GDM1 (cell line): Measurements from ENCODE around the gene THAP8.

Experiments
- DNase-seq: peaks from one replicate; lab custom pipeline; 2025; lab: John Stamatoyannopoulos, UW

The THAP8 gene

DNA sequence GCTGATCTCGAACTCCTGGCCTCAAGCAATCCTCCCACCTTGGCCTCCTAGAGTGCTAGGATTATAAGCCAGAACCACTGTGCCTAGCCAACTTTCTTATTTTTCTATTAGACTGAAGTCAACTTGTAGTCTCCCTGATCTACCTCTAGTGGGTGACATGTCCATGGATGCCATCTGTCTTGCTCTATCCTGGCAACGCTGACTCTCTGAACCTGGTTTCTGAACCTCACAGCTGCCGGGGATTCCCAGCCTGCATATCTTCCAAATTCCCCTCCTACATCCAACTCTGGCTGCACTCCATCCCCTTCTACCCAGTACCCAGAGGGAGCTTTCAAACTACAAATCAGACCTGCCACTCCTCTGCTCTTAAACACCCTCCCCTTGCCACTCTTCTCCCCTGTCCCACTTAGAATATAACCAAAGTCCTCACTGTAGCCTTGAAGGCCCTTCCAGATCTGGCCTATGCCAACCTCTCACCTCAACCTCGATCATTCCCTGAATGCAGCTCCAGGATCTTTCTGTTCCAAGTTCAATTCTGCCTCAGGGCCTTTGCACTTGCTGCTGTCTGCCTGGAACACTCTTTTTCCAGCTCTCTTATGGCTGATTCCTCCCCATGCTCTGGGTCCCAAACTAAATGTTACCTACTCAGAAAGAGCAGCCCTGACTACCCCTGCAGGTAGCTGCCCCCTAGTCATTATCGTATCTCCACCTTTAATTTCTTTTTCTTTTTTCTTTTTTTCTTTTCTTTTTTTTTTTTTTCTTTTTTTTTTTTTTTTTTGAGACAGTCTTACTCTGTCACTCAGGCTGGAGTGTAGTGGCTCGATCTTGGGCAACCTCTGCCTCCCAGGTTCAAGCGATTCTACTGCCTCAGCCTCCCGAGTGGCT lies 23.6 kb downstream of the THAP8 start:
- no peak for DNase-seq

DNA sequence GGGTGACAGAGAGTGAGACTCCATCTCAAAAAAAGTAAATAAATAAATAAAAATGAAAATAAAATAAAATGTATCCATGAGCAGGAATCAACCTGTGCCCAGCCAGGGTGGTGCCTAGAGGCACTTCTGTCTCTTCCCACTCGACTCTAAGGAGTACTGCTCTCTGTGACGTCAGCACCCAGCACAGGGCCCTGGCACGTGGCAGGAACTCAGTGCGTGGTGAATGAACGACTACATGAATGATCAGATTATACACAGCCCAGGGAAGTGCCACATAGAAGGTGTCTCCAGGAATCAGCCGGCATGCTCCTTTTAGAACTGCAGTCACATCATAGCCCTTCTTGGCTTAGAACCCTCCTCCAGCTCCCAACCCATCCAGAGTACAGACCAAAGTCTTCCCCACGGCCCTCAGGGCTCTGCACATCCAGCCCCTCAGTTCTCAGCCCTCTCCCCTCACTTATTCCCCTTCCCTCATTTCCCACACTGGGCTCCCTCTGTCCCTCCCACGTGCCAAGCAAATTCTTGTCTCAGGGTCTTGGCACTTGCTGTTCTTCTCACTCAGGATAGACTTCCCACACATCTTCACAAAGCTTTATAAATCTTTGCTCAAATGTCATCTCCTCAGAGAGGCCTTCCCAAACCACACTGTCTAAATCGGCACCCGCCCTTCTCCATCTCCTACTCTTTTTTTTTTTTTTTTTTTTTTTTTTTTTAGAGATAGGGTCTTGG lies 25.6 kb downstream of the THAP8 start:
- DNase-seq: no peak

DNA sequence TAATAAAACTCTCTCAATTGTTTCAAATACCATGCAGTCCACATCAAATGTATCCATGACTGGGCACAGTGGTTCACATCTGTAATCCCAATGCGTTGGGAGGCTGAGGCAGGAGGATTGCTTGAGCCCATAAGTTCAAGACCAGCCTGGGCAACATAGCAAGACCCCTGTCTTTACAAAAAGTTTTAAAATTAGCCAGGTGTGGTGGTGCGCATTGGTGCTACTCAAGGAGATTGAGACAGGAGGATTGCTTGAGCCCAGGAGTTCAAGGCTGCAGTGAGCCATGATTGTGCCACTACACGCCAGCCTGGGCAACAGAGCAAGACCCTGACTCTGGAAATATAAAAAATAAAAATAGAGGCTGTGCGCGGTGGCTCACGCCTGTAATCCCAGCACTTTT lies 26.4 kb downstream of the THAP8 start:
- no peak for DNase-seq

DNA sequence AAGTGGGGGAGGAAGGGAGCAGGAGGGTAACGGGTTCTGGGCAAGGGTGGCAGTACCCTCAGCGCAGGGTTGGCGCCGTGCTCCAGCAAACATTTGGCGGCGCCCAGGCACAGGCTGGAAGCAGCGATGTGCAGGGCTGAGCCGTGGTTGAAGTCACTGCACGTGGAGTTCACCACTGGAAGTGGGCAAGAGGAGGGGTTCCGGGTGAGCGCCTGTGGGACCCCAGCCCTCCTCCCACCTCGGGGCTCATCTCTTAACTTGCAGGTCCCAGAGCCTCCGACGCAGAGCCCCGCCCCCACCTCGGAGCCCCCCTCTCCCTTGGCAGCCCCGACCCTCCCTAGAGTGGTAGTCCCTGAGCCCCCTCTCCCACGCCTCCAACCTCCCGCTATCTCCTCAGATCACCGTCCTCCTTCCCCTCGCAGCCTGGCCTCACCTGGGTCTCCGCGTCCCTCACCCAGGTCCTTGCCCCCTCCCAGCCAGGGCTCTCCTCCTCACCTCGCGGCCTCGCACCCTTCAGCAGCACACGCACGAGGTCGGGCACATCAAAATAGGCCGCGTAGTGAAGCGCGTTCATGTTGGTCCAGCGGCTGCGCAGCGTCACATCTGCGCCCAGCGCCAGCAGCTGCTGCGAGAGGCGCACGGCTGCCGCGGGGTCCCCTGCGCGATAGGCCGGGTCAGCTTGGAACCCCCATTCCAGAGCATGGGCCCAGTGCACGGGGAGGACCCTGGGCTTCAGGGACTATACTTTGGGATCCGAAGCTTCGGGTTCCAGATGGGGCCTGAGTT lies 27.8 kb downstream of the THAP8 start:
- no peak for DNase-seq

DNA sequence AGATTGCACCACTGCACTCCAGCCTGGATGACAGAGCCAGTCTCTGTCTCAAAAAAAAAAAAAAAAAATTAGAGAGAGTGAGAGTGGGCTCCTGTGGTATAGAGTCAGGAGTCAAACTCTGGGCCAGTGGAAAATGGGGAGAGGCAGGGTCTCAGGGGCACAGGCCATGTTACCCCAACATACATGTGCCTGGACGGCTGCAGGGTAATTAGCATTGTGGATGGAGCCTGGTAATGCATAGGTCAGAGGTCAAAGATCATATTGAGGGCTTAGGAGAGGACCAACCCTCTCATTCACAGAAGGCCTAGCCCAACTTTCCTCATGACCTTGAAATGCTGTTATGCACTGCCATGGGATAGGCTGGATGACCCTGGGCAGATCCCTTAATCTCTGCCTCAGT lies 28.5 kb downstream of the THAP8 start:
- DNase-seq: no peak

DNA sequence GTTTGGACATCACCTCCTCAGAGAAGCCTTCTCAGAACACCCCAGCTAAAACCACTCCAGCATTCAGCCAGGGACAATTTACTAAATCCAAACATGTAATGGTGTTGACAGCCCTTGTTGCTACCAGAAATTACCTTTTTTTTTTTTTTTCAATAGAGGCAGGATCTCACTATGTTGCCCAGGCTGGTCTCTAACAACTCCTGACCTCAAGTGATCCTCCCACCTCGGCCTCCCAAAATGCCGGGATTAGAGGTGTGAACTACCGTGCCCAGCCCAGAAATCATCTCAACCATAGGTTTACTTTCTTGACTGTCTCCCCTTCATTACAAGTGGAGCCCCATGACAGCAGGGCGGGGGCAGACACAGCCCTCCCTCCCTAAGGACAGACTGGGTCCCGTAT lies 30.7 kb downstream of the THAP8 start:
- DNase-seq: no peak

DNA sequence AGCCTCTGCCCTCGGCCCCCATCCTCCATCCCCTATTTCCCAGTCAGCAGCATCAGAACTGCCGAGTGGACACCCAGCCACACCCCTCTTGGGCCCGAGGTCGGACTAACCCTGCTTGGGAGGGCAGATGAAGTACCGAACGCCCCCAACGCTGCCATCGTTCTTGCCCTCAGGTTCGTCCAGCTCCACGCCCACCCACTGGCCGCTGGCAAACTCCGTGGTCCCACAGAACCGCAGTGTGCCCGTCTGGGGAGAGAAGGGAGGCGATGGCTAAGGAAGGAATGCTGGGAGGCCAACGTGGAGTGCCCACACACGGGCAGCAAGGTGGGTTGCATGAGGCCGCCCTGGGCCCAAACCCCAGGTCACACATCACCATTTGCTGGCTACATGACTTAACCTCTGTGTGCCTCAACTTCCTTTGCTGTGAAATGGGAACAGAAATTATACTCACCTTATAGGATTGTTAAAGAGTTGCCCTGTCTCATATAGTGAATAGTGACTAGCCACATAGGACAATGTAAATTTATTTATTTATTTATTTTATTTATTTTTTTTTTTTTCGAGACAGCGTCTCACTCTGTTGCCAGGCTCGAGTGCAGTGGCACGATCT lies 34.9 kb downstream of the THAP8 start:
- no peak for DNase-seq

DNA sequence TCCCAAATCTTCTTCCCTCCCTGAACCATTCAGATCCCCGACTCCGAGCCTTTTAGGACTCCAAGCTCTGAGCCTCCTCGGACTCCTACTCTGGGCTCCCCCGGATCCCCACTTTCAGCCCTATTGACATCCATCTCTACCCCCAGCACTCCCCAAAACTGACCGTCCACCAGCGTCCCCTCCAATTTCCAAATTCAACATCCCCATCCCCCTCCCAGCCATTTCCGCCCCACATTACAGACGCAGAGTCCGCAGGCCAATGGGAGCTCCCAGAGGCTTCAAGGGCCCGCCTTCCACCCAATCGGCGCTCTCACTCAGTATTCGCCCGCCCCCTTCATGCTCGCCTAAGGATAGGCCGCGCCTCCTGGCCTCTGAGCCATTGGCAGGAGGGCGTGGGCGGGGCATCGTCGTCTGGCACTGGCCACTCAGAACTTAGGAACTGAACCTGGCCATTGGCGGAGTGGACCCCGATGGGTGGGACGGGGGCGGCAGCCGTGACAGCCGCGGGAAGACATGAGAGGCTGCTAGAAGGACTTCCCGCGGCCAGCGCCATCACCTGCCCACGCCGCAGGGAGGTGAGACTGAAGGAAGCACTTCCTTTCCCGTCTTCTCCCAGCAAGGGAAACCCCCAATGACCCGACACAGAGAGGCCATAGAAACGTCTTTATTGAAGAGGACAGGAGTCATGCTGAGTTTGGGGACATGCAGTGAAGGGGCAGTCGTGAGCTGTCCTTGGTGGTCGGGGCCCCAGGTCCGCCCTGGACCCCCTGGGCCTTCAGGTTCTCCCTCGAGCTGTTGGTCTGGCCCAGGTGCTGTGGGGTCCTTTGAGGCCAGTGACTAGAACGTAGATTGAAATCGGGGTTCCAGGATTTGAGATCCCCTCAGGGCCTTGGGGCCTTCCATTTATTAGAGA lies 39.8 kb downstream of the THAP8 start, which contains the start of gene ALKBH6:
TSS of gene ALKBH6 (minus strand) at position 202 of the 913 bp plus-strand sequence. CDS start 816 bp downstream, outside the sequence.
- DNase-seq: peak; percentile 97

DNA sequence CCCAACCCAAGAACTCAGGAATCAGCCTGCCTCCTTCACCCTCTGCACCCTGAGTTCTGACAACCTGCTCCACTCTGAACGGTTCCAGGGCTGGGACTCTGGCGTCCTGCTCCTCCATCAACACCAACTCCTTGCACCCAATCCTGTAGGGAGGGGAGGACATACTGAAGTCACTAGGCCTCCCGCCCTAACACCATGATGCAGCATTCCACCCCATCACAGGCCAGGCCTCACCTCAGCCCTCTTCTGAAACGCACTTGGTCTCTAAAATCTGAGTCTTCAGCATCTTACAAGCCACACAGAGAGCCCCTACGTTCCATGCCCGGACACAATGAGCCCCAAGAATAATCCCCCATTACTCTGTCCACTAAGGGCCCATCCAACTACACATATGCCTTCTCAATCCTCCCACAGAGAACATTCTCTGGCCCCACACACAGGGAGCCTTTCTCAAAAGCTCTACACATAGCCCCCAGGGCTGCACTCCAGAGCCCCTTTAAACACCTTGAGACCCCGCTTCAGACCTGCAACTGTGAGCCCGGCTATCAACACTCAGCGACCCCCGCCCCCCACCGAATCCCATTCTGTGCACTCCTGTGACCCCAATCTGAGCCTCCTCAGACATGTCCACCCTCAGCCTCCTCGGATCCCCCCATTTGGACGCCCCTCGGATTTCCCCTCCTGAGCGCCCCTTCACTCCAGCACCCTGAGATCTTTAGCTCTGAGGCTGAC lies 40.6 kb downstream of the THAP8 start:
- no peak for DNase-seq

DNA sequence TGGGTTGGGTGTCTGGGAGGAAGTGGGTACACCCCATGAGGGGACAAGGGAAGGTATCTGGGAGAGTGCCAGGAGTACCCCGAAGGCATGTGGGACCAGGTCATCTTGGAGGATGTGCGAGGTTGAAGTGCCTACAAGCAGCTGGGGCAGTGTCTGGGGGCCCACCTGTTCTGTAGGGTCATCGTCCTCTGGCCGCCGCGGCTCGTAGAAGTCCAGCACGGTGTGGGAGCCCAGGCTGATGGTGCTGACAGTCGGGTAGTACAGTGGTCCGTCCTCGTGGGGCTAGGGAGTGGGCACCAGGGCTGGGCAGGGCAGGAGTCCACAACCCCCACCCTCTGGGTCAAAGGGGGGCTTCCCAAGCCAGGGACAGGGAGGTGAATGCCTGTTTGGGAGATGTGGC lies 43.7 kb downstream of the THAP8 start:
- no peak for DNase-seq

DNA sequence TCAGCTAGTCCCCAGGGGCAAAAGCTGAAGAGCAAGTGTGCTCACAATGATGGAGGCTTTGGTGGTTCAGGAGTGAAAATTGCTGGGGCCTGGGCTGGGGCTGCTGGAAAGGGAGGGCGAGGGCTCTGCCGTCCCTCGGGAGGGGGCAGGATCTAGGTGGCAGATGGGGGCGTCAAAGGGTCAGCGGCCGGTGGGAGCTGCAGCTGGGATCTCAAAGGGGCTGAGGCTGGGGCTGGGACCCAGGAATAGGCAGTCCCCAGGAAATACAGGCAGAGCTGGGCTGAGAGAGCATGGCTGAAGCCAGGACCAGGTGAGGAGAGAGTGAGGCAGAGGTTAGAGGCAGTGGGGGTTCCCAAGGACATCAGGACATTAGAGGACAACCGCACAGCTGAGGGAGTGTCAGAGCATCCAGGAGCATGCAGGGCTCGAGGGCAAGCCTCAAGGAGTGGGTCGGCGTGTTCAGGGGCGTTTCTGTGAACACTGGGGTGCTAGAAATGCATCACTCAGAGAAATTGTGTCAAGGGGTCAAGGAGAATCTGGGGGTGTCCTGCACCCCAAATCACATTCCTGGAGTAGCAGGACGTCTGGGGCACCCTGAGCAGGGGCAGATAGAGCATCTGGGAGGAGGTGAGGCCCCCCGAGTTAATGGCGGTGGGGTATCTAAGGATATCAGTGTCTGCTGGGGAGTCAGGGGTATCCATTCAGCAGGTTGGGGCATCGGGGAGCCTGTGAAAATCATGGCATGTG lies 44.3 kb downstream of the THAP8 start:
- no peak for DNase-seq

DNA sequence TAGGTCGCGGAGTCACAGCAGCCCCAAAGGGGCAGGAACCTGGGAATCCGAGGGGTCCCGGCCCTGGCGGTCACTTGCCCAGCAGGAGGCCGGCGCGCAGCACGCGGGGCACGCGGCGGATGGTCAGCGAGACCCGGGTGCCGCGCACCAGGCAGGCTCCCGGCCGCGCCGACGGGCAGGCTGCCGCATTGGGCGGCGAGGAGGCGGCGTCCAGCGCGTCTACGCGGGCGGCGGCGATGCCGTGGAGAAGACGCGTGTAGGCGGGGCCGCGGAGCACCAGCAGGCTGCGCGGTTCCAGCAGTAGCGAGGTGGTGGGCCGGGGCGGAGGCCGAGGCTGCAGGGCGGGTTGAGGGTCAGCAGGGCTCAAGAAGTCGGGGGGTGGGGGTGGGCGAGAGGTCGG lies 44.9 kb downstream of the THAP8 start:
- DNase-seq: no peak

DNA sequence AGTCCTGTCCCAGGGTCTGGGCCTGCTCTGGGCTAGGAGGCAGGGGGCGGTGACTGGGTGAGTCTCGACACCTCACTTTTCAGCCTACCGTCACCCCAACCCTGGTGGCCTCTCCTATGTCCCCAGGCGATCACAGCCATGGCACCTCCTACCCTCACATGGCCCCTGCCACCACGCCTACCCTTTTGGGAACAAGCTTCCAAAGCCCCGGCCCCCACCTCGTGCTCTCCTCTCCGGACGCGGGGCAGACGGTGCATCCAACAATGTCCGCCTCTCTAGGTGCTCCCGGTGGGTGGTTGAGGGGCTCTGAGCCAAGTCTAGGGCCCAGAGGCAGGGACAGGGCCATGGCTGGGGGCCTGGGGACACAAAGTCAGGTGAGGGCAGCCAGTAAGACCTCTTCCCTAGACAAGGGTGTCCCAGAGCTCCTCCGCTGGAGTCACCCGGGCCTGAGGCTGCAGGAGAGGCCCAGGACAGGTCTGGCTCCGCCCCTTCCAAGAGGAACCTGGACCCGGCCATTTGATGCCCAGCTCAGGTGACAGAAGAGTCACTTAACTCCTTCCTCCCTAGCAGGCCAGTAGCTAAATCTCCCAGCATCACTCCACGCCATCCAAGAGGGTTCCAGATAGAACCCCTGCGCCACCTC lies 45.6 kb downstream of the THAP8 start, which contains the start of gene SYNE4:
TSS of gene SYNE4 (minus strand) at position 478 of the 643 bp plus-strand sequence. CDS start at position 346, 132 bp downstream.
- no peak for DNase-seq

DNA sequence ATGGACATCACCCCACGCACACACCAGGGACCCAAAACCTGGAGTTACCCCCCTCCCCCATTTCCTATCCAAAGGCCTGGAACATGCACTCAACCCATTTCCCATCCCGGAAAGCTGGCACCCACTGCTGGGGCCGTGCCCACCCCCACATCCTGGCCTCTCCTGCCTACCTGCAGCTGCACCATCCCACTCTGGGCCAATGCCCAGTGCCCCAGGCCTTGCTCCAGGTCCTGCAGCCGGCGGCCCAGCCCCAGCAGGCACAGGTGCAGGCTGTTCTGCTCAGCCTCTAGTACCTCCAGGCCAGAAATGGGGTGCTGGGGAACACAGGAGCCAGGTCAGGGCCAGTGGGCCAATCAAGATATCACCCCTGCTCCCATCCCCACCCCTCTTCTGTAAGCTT lies 47.1 kb downstream of the THAP8 start:
- DNase-seq: no peak

DNA sequence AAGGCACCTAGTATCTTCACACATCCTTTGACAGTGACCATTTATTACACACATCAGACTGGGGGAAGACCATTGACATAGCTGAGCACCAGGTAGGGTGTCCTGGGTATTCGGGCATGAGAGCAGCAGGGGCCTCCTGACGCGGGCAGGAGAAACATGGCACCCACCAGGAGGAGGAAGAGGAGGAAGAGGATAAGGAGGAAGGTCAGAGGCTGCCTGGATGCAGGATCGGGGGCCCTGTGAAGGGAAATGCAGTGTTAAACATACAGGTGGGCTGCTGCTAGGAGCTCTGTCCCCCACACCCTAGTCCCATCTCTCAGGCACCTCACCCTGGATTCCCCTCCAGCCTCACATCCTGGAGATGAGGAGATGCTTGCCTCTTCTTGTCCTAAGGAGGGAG lies 50.8 kb downstream of the THAP8 start:
- DNase-seq: no peak

DNA sequence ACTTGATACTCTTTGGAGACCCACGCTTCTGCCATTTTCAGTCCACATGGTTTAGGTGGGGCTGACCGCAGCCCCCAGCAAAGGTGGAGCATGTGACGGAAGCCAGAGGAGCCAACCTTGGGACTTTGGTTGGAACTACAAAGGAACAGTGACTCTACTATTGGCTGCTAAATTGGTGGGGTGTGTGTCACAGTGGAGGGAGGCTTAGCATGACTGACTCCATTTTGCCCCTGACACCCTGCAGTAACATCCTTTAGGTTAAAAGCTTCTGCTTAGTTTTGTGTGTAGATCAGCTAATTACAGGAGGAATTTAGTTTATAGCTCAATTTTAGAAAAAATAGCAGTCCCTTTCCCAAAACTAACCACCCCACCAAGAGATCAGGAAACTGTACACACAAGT lies 52.5 kb downstream of the THAP8 start:
- no peak for DNase-seq

DNA sequence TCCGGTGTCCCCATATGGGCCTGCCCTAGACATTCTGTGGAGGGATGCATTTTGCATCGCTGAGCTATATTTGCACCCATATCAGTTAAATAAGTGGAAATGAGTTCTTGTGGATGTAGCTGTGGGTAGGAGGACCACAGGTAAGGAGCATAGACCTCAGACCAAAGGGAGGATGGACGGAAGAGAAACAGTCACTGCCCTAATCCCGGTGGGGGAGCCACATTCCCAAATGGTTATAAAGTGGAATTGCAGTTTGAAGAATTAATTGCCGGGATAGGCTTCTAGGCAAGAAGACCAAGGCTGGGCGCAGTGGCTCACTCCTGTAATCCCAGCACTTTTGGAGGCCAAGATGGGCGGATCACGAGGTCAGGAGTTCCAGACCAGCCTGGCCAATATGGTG lies 57.3 kb downstream of the THAP8 start:
- no peak for DNase-seq

DNA sequence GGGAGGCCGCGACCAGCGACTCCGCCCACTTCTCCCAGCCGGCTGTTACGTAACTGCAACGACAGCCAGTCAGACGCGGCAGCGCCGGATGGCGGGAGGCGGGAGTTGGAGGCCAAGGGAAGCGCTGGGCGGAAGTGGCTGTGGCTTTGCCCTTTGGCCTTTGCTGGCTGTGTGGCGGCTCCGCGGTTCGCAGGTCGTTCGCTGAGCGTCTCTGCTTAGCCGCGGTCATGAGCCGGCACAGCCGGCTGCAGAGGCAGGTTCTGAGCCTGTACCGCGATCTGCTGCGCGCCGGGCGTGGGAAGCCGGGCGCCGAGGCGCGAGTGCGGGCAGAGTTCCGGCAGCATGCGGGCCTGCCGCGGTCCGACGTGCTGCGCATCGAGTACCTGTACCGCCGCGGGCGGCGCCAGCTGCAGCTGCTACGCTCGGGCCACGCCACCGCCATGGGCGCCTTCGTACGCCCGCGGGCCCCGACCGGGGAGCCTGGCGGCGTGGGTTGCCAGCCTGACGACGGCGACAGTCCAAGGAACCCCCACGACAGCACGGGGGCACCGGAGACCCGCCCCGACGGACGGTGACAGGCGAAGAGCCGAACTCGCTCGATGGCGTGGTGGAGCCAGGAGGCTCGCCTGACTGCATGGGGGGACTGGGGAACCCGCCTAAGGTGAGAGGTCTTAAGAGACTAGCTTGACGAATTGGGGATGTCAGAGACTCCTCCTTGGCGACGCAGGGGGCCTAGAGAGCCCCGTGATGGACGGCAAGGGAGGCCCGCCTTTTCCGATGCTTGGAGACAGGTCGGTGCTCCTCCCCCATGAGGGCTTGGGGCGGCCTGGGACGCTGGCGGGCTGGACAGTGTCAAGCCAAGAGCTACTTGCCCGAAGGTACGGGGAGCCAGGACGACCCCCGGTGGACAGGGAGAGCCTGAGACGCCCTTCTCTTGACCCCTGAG lies 58.8 kb downstream of the THAP8 start, which contains the start of gene SDHAF1:
TSS of gene SDHAF1 (plus strand) at position 141 of the 946 bp plus-strand sequence. CDS start at position 228, 87 bp downstream.
- DNase-seq: peak; percentile 86
